ENCODE measurements around the gene BCL7C.

The BCL7C gene

GRCh38 chr16:30921748-30922419 lies 28.0 kb upstream of the BCL7C start:
- peak; percentile 88 for TF ChIP-seq CTCF (conservative IDR thresholded peaks at IDR 0.05; ENCODE audit: low read length)
- peak; percentile 79 for DNase-seq (ENCODE audit: low read depth)
- H3K4me3 ChIP-seq (ENCODE audit: low read length): peak overlapping the region; percentile 73

- no peak for TF ChIP-seq CTCF (conservative IDR thresholded peaks at IDR 0.05; ENCODE audit: low read length)
- no peak for DNase-seq (ENCODE audit: low read depth)
- H3K4me3 ChIP-seq (ENCODE audit: low read length): peak overlapping the region; percentile 73
Observed at GRCh38 chr16:30921459-30921747, 27.5 kb upstream of the BCL7C start.

GRCh38 chr16:30920891-30921290 lies 27.0 kb upstream of the BCL7C start:
- no peak for DNase-seq (ENCODE audit: low read depth)
- no peak for TF ChIP-seq CTCF (conservative IDR thresholded peaks at IDR 0.05; ENCODE audit: low read length)
- no peak overlapping the region for H3K4me3 ChIP-seq (ENCODE audit: low read length)

GRCh38 chr16:30918614-30919013 lies 24.7 kb upstream of the BCL7C start:
- no peak for DNase-seq (ENCODE audit: low read depth)
- H3K4me3 ChIP-seq (ENCODE audit: low read length): no peak overlapping the region
- TF ChIP-seq CTCF (conservative IDR thresholded peaks at IDR 0.05; ENCODE audit: low read length): no peak

GRCh38 chr16:30914830-30915229 lies 21.0 kb upstream of the BCL7C start:
- no peak for TF ChIP-seq CTCF (conservative IDR thresholded peaks at IDR 0.05; ENCODE audit: low read length)
- no peak overlapping the region for H3K4me3 ChIP-seq (ENCODE audit: low read length)
- DNase-seq (ENCODE audit: low read depth): no peak

GRCh38 chr16:30912794-30913412 lies 19.0 kb upstream of the BCL7C start:
- no peak for DNase-seq (ENCODE audit: low read depth)
- no peak overlapping the region for H3K4me3 ChIP-seq (ENCODE audit: low read length)
- no peak for TF ChIP-seq CTCF (conservative IDR thresholded peaks at IDR 0.05; ENCODE audit: low read length)

GRCh38 chr16:30910427-30911029 lies 16.7 kb upstream of the BCL7C start:
- no peak for TF ChIP-seq CTCF (conservative IDR thresholded peaks at IDR 0.05; ENCODE audit: low read length)
- DNase-seq (ENCODE audit: low read depth): no peak
- H3K4me3 ChIP-seq (ENCODE audit: low read length): no peak overlapping the region
